Transverse colon (tissue), 3 donors: Measurements from ENCODE around the gene MRPL10.

Experiments
- CTCF ChIP-seq, 5 experiments: fragments of 200-600 bp in 3 of 5; fragments of 450-650 bp in 2 of 5; sonication (generic) in 3 of 5; IDR thresholded peaks; 1 replicate in 2 of 5; 2 replicates in 3 of 5; pipeline ENCODE4 v1.5.1; 2016 to 2017; ENCODE audit warnings: antibody characterized with exemption in 5 of 5, inconsistent platforms in 3 of 5, mild to moderate bottlenecking in 2 of 5, moderate library complexity in 1 of 5
- POLR2A ChIP-seq: fragments of 450-650 bp; IDR thresholded peaks from one replicate; pipeline ENCODE4 v1.6.1; 2016; ENCODE audit warnings: antibody characterized with exemption, mild to moderate bottlenecking, moderate library complexity

- TF ChIP-seq POLR2A (no peak), CTCF (IDR thresholded peaks at IDR 0.05) (no peak)
These were observed 30.1 kb downstream of the MRPL10 start for GRCh38 chr17:47801176-47801765.
